ENCODE measurements around the gene LGMN. TPM values are rescaled to one million over a fixed set of nuclear protein-coding genes. Genes with fewer than 3 reads are reported as not detected.

The LGMN gene
- total and polyA plus RNA-seq, 2 of the 13 experiments (the other 11 are each of a cell fraction or from before 2014, with no cell fraction given): 28.9 to 76.4 TPM

DNA sequence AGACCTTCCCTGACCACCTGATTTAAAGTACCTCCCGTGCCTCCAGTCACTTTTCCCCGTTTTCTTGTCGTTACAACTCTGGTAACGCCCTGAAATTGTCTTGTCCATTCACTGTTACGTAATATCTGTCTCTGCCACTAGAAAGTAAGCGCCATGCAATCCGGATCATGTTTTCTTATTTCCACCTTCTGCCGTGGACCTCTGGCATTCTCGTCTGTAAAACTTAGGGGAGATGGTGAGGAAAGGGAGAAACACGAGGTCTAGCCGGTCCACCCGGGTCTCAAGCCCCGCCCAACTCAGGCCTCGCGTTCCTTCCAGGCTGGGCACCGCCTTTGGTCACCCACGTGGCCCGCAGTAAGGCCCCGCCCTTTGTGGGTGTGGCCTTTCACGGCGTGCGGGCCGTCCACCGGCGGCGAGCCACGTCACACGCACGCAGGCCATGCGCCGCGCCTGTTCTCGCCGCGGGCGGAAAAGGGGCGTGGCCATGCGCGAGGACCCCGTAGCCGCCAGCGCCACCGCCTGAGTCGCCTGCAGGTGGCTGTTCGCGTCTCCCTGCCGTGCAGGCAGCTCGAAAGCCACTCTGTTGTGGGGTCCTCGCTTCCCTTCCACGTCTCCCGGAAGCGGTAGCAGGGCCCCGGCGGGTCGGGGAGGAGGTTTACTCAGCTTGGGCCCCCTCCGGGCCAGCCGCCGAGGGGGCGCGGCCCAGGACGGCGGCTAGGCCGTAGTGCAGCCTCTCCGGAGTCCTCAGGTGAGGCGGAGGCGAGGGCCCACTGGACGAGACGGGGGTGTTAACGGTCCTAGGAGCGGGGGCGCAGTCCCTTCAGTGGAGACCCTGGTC, 45.5 kb upstream of the LGMN start, which contains the start of gene GOLGA5 (continued):
- TF ChIP-seq, protein P1, sequence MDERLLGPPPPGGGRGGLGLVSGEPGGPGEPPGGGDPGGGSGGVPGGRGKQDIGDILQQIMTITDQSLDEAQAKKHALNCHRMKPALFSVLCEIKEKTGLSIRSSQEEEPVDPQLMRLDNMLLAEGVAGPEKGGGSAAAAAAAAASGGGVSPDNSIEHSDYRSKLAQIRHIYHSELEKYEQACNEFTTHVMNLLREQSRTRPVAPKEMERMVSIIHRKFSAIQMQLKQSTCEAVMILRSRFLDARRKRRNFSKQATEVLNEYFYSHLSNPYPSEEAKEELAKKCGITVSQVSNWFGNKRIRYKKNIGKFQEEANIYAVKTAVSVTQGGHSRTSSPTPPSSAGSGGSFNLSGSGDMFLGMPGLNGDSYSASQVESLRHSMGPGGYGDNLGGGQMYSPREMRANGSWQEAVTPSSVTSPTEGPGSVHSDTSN (CRISPR knock-in tag; IDR thresholded peaks at IDR 0.05): no peak
- TF ChIP-seq MTF1 (CRISPR knock-in tag; IDR thresholded peaks at IDR 0.05) (no peak; the same call in 1 of the 2 replicates), ZNF484 (CRISPR knock-in tag; IDR thresholded peaks at IDR 0.05; ENCODE audit: borderline replicate concordance, low read depth) (no peak), PHB2 (IDR thresholded peaks at IDR 0.05; ENCODE audit: partially characterized antibody) (no peak), ZFP36L1 (CRISPR knock-in tag; IDR thresholded peaks at IDR 0.05) (peak; percentile 73; the same call in 1 of the 2 replicates), SRSF9 (IDR thresholded peaks at IDR 0.05; ENCODE audit: borderline replicate concordance, insufficient read depth, low read depth, low read length, poor library complexity, severe bottlenecking) (no peak), ZNF790 (CRISPR knock-in tag; IDR thresholded peaks at IDR 0.05; ENCODE audit: borderline replicate concordance) (no peak), ZFYVE20 (CRISPR knock-in tag; IDR thresholded peaks at IDR 0.05; ENCODE audit: borderline replicate concordance, low read depth) (no peak)
- TF ChIP-seq, protein P2, sequence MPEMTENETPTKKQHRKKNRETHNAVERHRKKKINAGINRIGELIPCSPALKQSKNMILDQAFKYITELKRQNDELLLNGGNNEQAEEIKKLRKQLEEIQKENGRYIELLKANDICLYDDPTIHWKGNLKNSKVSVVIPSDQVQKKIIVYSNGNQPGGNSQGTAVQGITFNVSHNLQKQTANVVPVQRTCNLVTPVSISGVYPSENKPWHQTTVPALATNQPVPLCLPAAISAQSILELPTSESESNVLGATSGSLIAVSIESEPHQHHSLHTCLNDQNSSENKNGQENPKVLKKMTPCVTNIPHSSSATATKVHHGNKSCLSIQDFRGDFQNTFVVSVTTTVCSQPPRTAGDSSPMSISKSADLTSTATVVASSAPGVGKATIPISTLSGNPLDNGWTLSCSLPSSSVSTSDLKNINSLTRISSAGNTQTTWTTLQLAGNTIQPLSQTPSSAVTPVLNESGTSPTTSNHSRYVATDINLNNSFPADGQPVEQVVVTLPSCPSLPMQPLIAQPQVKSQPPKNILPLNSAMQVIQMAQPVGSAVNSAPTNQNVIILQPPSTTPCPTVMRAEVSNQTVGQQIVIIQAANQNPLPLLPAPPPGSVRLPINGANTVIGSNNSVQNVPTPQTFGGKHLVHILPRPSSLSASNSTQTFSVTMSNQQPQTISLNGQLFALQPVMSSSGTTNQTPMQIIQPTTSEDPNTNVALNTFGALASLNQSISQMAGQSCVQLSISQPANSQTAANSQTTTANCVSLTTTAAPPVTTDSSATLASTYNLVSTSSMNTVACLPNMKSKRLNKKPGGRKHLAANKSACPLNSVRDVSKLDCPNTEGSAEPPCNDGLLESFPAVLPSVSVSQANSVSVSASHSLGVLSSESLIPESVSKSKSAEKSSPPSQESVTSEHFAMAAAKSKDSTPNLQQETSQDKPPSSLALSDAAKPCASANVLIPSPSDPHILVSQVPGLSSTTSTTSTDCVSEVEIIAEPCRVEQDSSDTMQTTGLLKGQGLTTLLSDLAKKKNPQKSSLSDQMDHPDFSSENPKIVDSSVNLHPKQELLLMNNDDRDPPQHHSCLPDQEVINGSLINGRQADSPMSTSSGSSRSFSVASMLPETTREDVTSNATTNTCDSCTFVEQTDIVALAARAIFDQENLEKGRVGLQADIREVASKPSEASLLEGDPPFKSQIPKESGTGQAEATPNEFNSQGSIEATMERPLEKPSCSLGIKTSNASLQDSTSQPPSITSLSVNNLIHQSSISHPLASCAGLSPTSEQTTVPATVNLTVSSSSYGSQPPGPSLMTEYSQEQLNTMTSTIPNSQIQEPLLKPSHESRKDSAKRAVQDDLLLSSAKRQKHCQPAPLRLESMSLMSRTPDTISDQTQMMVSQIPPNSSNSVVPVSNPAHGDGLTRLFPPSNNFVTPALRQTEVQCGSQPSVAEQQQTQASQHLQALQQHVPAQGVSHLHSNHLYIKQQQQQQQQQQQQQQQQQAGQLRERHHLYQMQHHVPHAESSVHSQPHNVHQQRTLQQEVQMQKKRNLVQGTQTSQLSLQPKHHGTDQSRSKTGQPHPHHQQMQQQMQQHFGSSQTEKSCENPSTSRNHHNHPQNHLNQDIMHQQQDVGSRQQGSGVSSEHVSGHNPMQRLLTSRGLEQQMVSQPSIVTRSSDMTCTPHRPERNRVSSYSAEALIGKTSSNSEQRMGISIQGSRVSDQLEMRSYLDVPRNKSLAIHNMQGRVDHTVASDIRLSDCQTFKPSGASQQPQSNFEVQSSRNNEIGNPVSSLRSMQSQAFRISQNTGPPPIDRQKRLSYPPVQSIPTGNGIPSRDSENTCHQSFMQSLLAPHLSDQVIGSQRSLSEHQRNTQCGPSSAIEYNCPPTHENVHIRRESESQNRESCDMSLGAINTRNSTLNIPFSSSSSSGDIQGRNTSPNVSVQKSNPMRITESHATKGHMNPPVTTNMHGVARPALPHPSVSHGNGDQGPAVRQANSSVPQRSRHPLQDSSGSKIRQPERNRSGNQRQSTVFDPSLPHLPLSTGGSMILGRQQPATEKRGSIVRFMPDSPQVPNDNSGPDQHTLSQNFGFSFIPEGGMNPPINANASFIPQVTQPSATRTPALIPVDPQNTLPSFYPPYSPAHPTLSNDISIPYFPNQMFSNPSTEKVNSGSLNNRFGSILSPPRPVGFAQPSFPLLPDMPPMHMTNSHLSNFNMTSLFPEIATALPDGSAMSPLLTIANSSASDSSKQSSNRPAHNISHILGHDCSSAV (CRISPR knock-in tag; IDR thresholded peaks at IDR 0.05; ENCODE audit: borderline replicate concordance): no peak
- TF ChIP-seq, protein P3, sequence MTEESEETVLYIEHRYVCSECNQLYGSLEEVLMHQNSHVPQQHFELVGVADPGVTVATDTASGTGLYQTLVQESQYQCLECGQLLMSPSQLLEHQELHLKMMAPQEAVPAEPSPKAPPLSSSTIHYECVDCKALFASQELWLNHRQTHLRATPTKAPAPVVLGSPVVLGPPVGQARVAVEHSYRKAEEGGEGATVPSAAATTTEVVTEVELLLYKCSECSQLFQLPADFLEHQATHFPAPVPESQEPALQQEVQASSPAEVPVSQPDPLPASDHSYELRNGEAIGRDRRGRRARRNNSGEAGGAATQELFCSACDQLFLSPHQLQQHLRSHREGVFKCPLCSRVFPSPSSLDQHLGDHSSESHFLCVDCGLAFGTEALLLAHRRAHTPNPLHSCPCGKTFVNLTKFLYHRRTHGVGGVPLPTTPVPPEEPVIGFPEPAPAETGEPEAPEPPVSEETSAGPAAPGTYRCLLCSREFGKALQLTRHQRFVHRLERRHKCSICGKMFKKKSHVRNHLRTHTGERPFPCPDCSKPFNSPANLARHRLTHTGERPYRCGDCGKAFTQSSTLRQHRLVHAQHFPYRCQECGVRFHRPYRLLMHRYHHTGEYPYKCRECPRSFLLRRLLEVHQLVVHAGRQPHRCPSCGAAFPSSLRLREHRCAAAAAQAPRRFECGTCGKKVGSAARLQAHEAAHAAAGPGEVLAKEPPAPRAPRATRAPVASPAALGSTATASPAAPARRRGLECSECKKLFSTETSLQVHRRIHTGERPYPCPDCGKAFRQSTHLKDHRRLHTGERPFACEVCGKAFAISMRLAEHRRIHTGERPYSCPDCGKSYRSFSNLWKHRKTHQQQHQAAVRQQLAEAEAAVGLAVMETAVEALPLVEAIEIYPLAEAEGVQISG (CRISPR knock-in tag; IDR thresholded peaks at IDR 0.05): peak; percentile 84
- TF ChIP-seq, protein P4, sequence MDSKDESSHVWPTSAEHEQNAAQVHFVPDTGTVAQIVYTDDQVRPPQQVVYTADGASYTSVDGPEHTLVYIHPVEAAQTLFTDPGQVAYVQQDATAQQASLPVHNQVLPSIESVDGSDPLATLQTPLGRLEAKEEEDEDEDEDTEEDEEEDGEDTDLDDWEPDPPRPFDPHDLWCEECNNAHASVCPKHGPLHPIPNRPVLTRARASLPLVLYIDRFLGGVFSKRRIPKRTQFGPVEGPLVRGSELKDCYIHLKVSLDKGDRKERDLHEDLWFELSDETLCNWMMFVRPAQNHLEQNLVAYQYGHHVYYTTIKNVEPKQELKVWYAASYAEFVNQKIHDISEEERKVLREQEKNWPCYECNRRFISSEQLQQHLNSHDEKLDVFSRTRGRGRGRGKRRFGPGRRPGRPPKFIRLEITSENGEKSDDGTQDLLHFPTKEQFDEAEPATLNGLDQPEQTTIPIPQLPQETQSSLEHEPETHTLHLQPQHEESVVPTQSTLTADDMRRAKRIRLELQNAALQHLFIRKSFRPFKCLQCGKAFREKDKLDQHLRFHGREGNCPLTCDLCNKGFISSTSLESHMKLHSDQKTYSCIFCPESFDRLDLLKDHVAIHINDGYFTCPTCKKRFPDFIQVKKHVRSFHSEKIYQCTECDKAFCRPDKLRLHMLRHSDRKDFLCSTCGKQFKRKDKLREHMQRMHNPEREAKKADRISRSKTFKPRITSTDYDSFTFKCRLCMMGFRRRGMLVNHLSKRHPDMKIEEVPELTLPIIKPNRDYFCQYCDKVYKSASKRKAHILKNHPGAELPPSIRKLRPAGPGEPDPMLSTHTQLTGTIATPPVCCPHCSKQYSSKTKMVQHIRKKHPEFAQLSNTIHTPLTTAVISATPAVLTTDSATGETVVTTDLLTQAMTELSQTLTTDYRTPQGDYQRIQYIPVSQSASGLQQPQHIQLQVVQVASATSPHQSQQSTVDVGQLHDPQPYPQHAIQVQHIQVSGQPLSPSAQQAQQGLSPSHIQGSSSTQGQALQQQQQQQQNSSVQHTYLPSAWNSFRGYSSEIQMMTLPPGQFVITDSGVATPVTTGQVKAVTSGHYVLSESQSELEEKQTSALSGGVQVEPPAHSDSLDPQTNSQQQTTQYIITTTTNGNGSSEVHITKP (CRISPR knock-in tag; IDR thresholded peaks at IDR 0.05; ENCODE audit: low read depth): no peak
